GM23338 (cell line): ENCODE results near the gene FLNC. TPM values are rescaled to one million over a fixed set of nuclear protein-coding genes. Genes with fewer than 3 reads are reported as not detected.

ENCODE experiments used
- ATAC-seq: fragments of 200-7000 bp; cut with Tn5 transposase; 3 replicates; pipeline ENCODE4 v1.9.1; 2020
- DNase-seq: peaks from one replicate; pipeline ENCODE4 v3.0.0-alpha.2; 2015; ENCODE audit warnings: low spot score
- H2AFZ ChIP-seq: fragments of 200-600 bp; sonication (generic); 2 replicates; pipeline ENCODE4 v1.8.0; 2016; ENCODE audit warnings: antibody characterized with exemption, mild to moderate bottlenecking, moderate library complexity
- H3F3A ChIP-seq: fragments of 200-600 bp; sonication (generic); replicated peaks from 2 replicates; pipeline ENCODE4 v1.8.0; 2017; ENCODE audit warnings: antibody characterized with exemption, mixed run types, low read depth
- H3K27ac ChIP-seq: fragments of 200-600 bp; sonication (generic); 2 replicates; pipeline ENCODE4 v1.6.1; 2016; ENCODE audit warnings: low read depth
- H3K27me3 ChIP-seq: fragments of 200-600 bp; sonication (generic); 2 replicates; pipeline ENCODE4 v1.8.0; 2016; ENCODE audit warnings: mild to moderate bottlenecking, mixed run types, moderate library complexity; ENCODE audit not compliant: insufficient read depth
- H3K36me3 ChIP-seq: fragments of 200-600 bp; sonication (generic); 2 replicates; pipeline ENCODE4 v1.8.0; 2016; ENCODE audit warnings: mild to moderate bottlenecking; ENCODE audit not compliant: insufficient read depth
- H3K4me1 ChIP-seq: fragments of 200-600 bp; sonication (generic); 2 replicates; pipeline ENCODE4 v1.8.0; 2016; ENCODE audit warnings: mild to moderate bottlenecking, moderate library complexity; ENCODE audit not compliant: insufficient read depth
- H3K4me2 ChIP-seq: fragments of 200-600 bp; sonication (generic); 2 replicates; pipeline ENCODE4 v1.7.1; 2017; ENCODE audit warnings: mixed run types
- H3K4me3 ChIP-seq: fragments of 200-600 bp; sonication (generic); 2 replicates; pipeline ENCODE4 v1.6.1; 2016; ENCODE audit warnings: mixed run types
- H3K79me2 ChIP-seq: fragments of 200-600 bp; sonication (generic); replicated peaks from 2 replicates; pipeline ENCODE4 v1.8.0; 2017; ENCODE audit warnings: mild to moderate bottlenecking; ENCODE audit not compliant: insufficient read depth
- H3K9me2 ChIP-seq: fragments of 200-600 bp; sonication (generic); 2 replicates; pipeline ENCODE4 v1.8.0; 2017; ENCODE audit not compliant: insufficient read depth
- H4K20me1 ChIP-seq: fragments of 200-600 bp; sonication (generic); replicated peaks from 2 replicates; pipeline ENCODE4 v1.8.0; 2017; ENCODE audit warnings: mild to moderate bottlenecking; ENCODE audit not compliant: insufficient read depth
- H3K27ac Mint-ChIP-seq: 2 replicates; pipeline ENCODE4 v1.8.0; 2020; ENCODE audit warnings: inconsistent platforms, mild to moderate bottlenecking, moderate library complexity, mixed read lengths
- H3K27me3 Mint-ChIP-seq: 3 replicates; pipeline ENCODE4 v1.8.0; 2022; ENCODE audit warnings: low read depth, mild to moderate bottlenecking, moderate library complexity, mixed read lengths, inconsistent platforms; ENCODE audit not compliant: insufficient read depth, poor library complexity
- H3K36me3 Mint-ChIP-seq: 3 replicates; pipeline ENCODE4 v1.8.0; 2021; ENCODE audit warnings: low read depth, mild to moderate bottlenecking, inconsistent platforms, moderate library complexity, mixed read lengths
- H3K4me1 Mint-ChIP-seq: 3 replicates; pipeline ENCODE4 v1.8.0; 2020; ENCODE audit warnings: mild to moderate bottlenecking, inconsistent platforms, mixed read lengths
- H3K4me3 Mint-ChIP-seq: 3 replicates; pipeline ENCODE4 v1.8.0; 2021; ENCODE audit warnings: moderate library complexity, mild to moderate bottlenecking, inconsistent platforms, mixed read lengths
- H3K9me3 Mint-ChIP-seq: 3 replicates; pipeline ENCODE4 v1.8.0; 2020; ENCODE audit warnings: moderate library complexity, mild to moderate bottlenecking, inconsistent platforms, mixed read lengths
- CREB1 ChIP-seq: fragments of 250-450 bp; sonication (Bioruptor Pico); IDR thresholded peaks from 2 replicates; pipeline ENCODE4 v1.5.0; 2020; ENCODE audit warnings: low read depth, mild to moderate bottlenecking, moderate library complexity
- EZH2 ChIP-seq: fragments of 200-600 bp; sonication (generic); IDR thresholded peaks from one replicate; pipeline ENCODE4 v1.8.0; 2017; ENCODE audit warnings: antibody characterized with exemption, mild to moderate bottlenecking, low read depth; ENCODE audit not compliant: unreplicated experiment
- EZH2phosphoT487 ChIP-seq: fragments of 200-600 bp; sonication (generic); IDR thresholded peaks from one replicate; pipeline ENCODE4 v1.8.1; 2018; ENCODE audit warnings: antibody characterized with exemption; ENCODE audit not compliant: unreplicated experiment
- JUNB ChIP-seq: IDR thresholded peaks from one replicate; pipeline ENCODE4 v1.6.1; 2016; ENCODE audit warnings: antibody characterized with exemption; ENCODE audit not compliant: unreplicated experiment
- NANOG ChIP-seq: IDR thresholded peaks from 2 replicates; pipeline ENCODE4 v1.6.1; 2016; ENCODE audit warnings: antibody characterized with exemption, borderline replicate concordance
- POLR2AphosphoS5 ChIP-seq: IDR thresholded peaks from 2 replicates; pipeline ENCODE4 v1.6.1; 2016; ENCODE audit warnings: antibody characterized with exemption, low read depth
- STAT1 ChIP-seq: IDR thresholded peaks from one replicate; pipeline ENCODE4 v1.6.1; 2016; ENCODE audit warnings: antibody characterized with exemption; ENCODE audit not compliant: unreplicated experiment
- ZNF114 ChIP-seq: fragments of 250-450 bp; sonication (Bioruptor Pico); IDR thresholded peaks from 2 replicates; pipeline ENCODE4 v1.5.0; 2020; ENCODE audit warnings: mild to moderate bottlenecking, moderate library complexity
- ZNF331 ChIP-seq: fragments of 250-450 bp; sonication (Bioruptor Pico); IDR thresholded peaks from 2 replicates; pipeline ENCODE4 v1.5.0; 2020; ENCODE audit warnings: low read depth, mild to moderate bottlenecking, moderate library complexity
- polyA plus RNA-seq: library from polyadenylated mRNA; unstranded; fragments of >200 nt; fragmentation: Nextera tagmentation; extraction: Ambion mirVana; gene quantifications from 2 replicates; pipeline ENCODE4 v1.2.1, GENCODE V29; 2016
- total RNA-seq: library from RNA; depleted of rRNA; stranded (reverse); fragments of >200 nt; shearing (Covaris generic); gene quantifications from 2 replicates; pipeline ENCODE4 v1.2.3, GENCODE V29; 2014
- TF ChIP-seq, protein P1 (sequence below): IDR thresholded peaks from 2 replicates; pipeline ENCODE4 v1.6.1; 2016; ENCODE audit warnings: antibody characterized with exemption
- TF ChIP-seq, protein P2 (sequence below), 2 experiments: fragments of 200-600 bp in 1 of 2; sonication (generic) in 1 of 2; conservative IDR thresholded peaks; 2 replicates each; pipeline versions ENCODE4 v1.5.1 to v1.6.1; 2016 to 2017; ENCODE audit warnings: antibody characterized with exemption in 2 of 2, low read depth in 2 of 2, mild to moderate bottlenecking in 2 of 2, moderate library complexity in 1 of 2
- TF ChIP-seq, protein P3 (sequence below): fragments of 250-450 bp; sonication (Bioruptor Pico); IDR thresholded peaks from 2 replicates; pipeline ENCODE4 v1.5.0; 2020; ENCODE audit warnings: mild to moderate bottlenecking, moderate library complexity

FLNC gene
- total and polyA plus RNA-seq, 2 experiments from 2014 or later = 0.65 to 11.8 TPM

DNA sequence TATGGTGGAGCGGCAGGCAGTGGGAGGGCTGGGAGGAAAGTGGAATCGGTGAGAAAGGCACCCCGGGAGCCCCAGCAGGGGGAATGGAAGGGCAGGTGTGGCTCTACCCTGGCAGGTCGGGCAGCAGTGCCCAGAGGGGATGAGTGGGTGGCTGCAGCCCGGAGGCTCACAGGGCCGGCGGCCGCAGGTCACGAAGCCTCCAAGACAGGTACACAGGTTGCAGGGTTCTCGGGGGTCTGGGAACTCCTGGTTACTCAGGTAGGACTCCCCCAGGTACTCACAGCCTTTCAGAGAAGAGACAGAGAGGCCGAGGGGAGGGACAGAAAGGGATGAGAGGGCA, 58.5 kb downstream of the FLNC start:
- H3K27me3 Mint-ChIP-seq = peaks cover 20% of the 10 kb centered on the region
- Histone ChIP-seq H3K9me2 (no peaks in the 10 kb centered on the region), H3K27me3 (peaks cover 10% of the 10 kb centered on the region; the same call in 1 of the 2 replicates), H3K4me1 (peaks cover 12% of the 10 kb centered on the region; the same call in 1 of the 2 replicates), H2AFZ (no peak overlapping the region), H3K36me3 (no peaks in the 10 kb centered on the region), H3K4me3 (no peak overlapping the region), H4K20me1 (no peaks in the 10 kb centered on the region), H3K4me2 (peak overlapping the region; percentile 32; the same call in 1 of the 2 replicates), H3F3A (0 out of 2 replicates have a peak, but pooled peaks cover 7% of the 10 kb centered on the region), H3K27ac (no peak overlapping the region), H3K79me2 (no peaks in the 10 kb centered on the region)
- H3K9me3 Mint-ChIP-seq = no peaks in the 10 kb centered on the region
- DNase-seq = peak; percentile 60
- H3K4me1 Mint-ChIP-seq = no peaks in the 10 kb centered on the region; the same call in 2 of the 3 replicates
- no peak overlapping the region for H3K4me3 Mint-ChIP-seq
- peak; percentile 16 for ATAC-seq
- H3K36me3 Mint-ChIP-seq = no peaks in the 10 kb centered on the region
- no peak overlapping the region for H3K27ac Mint-ChIP-seq
- no peak for TF ChIP-seq ZNF114 (CRISPR knock-in tag)
- no peak for TF ChIP-seq CREB1
- TF ChIP-seq POLR2AphosphoS5 = no peak
- no peak for TF ChIP-seq JUNB
- TF ChIP-seq EZH2phosphoT487 = no peak
- no peak for TF ChIP-seq STAT1
- TF ChIP-seq, protein P1, sequence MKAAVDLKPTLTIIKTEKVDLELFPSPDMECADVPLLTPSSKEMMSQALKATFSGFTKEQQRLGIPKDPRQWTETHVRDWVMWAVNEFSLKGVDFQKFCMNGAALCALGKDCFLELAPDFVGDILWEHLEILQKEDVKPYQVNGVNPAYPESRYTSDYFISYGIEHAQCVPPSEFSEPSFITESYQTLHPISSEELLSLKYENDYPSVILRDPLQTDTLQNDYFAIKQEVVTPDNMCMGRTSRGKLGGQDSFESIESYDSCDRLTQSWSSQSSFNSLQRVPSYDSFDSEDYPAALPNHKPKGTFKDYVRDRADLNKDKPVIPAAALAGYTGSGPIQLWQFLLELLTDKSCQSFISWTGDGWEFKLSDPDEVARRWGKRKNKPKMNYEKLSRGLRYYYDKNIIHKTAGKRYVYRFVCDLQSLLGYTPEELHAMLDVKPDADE = no peak
- no peak for TF ChIP-seq ZNF331 (CRISPR knock-in tag)
- TF ChIP-seq, protein P2, sequence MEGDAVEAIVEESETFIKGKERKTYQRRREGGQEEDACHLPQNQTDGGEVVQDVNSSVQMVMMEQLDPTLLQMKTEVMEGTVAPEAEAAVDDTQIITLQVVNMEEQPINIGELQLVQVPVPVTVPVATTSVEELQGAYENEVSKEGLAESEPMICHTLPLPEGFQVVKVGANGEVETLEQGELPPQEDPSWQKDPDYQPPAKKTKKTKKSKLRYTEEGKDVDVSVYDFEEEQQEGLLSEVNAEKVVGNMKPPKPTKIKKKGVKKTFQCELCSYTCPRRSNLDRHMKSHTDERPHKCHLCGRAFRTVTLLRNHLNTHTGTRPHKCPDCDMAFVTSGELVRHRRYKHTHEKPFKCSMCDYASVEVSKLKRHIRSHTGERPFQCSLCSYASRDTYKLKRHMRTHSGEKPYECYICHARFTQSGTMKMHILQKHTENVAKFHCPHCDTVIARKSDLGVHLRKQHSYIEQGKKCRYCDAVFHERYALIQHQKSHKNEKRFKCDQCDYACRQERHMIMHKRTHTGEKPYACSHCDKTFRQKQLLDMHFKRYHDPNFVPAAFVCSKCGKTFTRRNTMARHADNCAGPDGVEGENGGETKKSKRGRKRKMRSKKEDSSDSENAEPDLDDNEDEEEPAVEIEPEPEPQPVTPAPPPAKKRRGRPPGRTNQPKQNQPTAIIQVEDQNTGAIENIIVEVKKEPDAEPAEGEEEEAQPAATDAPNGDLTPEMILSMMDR (conservative IDR thresholded peaks at IDR 0.05; ENCODE audit: low read depth in 2 of 2) = no peak

DNA sequence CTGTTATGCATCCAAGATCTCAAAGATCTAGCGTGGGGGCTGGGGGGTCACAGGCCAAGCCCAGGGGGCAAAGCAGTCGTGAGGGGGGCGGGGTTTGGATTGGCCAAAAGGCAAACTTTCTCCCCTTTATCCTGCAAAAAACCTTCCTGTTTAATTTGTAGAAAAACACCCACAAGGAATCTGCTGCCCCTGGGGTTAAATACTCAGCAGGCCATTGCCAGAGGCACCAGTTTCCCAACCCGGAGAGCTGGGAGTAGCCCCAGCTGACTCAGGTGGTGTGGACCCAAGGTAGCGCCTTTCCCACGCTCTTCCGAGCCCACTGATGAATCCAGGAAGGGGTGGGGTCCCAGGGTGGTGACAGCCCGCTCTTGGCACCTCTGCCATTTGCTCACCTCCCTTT, 58.9 kb downstream of the FLNC start:
- no peaks in the 10 kb centered on the region for H4K20me1 ChIP-seq
- no peak overlapping the region for H3K27ac Mint-ChIP-seq
- H3K36me3 Mint-ChIP-seq = no peaks in the 10 kb centered on the region
- peaks cover 10% of the 10 kb centered on the region; the same call in 1 of the 2 replicates for H3K27me3 ChIP-seq
- H3K4me1 ChIP-seq = peaks cover 12% of the 10 kb centered on the region; the same call in 1 of the 2 replicates
- no peaks in the 10 kb centered on the region for H3K9me2 ChIP-seq
- no peak overlapping the region for H3K4me3 ChIP-seq
- H3K4me2 ChIP-seq = peak overlapping the region; percentile 32; the same call in 1 of the 2 replicates
- 0 out of 2 replicates have a peak, but pooled peaks cover 7% of the 10 kb centered on the region for H3F3A ChIP-seq
- H2AFZ ChIP-seq = no peak overlapping the region
- no peak overlapping the region for H3K27ac ChIP-seq
- DNase-seq (peak; percentile 29), ATAC-seq (peak; percentile 3; the same call in 2 of the 3 replicates)
- peaks cover 20% of the 10 kb centered on the region for H3K27me3 Mint-ChIP-seq
- no peak overlapping the region for H3K4me3 Mint-ChIP-seq
- no peaks in the 10 kb centered on the region for H3K36me3 ChIP-seq
- H3K79me2 ChIP-seq = no peaks in the 10 kb centered on the region
- H3K4me1 Mint-ChIP-seq = no peaks in the 10 kb centered on the region; the same call in 2 of the 3 replicates
- H3K9me3 Mint-ChIP-seq = no peaks in the 10 kb centered on the region
- TF ChIP-seq CREB1 (no peak), NANOG (no peak), ZNF114 (CRISPR knock-in tag) (no peak), STAT1 (no peak), ZNF331 (CRISPR knock-in tag) (no peak), EZH2phosphoT487 (no peak), EZH2 (no peak)
- TF ChIP-seq, protein P3, sequence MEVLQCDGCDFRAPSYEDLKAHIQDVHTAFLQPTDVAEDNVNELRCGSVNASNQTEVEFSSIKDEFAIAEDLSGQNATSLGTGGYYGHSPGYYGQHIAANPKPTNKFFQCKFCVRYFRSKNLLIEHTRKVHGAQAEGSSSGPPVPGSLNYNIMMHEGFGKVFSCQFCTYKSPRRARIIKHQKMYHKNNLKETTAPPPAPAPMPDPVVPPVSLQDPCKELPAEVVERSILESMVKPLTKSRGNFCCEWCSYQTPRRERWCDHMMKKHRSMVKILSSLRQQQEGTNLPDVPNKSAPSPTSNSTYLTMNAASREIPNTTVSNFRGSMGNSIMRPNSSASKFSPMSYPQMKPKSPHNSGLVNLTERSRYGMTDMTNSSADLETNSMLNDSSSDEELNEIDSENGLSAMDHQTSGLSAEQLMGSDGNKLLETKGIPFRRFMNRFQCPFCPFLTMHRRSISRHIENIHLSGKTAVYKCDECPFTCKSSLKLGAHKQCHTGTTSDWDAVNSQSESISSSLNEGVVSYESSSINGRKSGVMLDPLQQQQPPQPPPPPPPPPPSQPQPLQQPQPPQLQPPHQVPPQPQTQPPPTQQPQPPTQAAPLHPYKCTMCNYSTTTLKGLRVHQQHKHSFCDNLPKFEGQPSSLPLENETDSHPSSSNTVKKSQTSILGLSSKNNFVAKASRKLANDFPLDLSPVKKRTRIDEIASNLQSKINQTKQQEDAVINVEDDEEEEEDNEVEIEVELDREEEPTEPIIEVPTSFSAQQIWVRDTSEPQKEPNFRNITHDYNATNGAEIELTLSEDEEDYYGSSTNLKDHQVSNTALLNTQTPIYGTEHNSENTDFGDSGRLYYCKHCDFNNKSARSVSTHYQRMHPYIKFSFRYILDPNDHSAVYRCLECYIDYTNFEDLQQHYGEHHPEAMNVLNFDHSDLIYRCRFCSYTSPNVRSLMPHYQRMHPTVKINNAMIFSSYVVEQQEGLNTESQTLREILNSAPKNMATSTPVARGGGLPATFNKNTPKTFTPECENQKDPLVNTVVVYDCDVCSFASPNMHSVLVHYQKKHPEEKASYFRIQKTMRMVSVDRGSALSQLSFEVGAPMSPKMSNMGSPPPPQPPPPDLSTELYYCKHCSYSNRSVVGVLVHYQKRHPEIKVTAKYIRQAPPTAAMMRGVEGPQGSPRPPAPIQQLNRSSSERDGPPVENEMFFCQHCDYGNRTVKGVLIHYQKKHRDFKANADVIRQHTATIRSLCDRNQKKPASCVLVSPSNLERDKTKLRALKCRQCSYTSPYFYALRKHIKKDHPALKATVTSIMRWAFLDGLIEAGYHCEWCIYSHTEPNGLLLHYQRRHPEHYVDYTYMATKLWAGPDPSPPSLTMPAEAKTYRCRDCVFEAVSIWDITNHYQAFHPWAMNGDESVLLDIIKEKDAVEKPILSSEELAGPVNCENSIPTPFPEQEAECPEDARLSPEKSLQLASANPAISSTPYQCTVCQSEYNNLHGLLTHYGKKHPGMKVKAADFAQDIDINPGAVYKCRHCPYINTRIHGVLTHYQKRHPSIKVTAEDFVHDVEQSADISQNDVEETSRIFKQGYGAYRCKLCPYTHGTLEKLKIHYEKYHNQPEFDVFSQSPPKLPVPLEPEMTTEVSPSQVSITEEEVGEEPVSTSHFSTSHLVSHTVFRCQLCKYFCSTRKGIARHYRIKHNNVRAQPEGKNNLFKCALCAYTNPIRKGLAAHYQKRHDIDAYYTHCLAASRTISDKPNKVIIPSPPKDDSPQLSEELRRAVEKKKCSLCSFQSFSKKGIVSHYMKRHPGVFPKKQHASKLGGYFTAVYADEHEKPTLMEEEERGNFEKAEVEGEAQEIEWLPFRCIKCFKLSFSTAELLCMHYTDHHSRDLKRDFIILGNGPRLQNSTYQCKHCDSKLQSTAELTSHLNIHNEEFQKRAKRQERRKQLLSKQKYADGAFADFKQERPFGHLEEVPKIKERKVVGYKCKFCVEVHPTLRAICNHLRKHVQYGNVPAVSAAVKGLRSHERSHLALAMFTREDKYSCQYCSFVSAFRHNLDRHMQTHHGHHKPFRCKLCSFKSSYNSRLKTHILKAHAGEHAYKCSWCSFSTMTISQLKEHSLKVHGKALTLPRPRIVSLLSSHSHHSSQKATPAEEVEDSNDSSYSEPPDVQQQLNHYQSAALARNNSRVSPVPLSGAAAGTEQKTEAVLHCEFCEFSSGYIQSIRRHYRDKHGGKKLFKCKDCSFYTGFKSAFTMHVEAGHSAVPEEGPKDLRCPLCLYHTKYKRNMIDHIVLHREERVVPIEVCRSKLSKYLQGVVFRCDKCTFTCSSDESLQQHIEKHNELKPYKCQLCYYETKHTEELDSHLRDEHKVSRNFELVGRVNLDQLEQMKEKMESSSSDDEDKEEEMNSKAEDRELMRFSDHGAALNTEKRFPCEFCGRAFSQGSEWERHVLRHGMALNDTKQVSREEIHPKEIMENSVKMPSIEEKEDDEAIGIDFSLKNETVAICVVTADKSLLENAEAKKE (CRISPR knock-in tag) = no peak
